Immature natural killer cell (primary cell): ENCODE results near the gene CASZ1. TPM values are rescaled to one million over a fixed set of nuclear protein-coding genes. Genes with fewer than 3 reads are reported as not detected.

Source experiments
- DNase-seq, 3 donors: peaks; one replicate each; pipeline ENCODE4 v3.0.0; 2022; ENCODE audit warnings: mixed read lengths in 1 of 3
- H3K27ac Mint-ChIP-seq, 6 donors: one replicate each; pipeline ENCODE4 v1.8.0; 2020; ENCODE audit warnings: mixed read lengths in 6 of 6, mild to moderate bottlenecking in 5 of 6, inconsistent platforms in 4 of 6, moderate library complexity in 3 of 6
- H3K27me3 Mint-ChIP-seq, 3 donors: one replicate each; pipeline ENCODE4 v1.8.0; 2020 to 2021; ENCODE audit warnings: low read depth in 3 of 3, mild to moderate bottlenecking in 3 of 3, mixed read lengths in 3 of 3, moderate library complexity in 3 of 3, inconsistent platforms in 1 of 3
- H3K36me3 Mint-ChIP-seq, 3 donors: one replicate each; pipeline ENCODE4 v1.8.0; 2020; ENCODE audit warnings: mixed read lengths in 3 of 3, inconsistent platforms in 2 of 3, mild to moderate bottlenecking in 2 of 3
- H3K4me1 Mint-ChIP-seq, 2 donors: one replicate each; pipeline ENCODE4 v1.8.0; 2020; ENCODE audit warnings: inconsistent platforms in 2 of 2, mild to moderate bottlenecking in 2 of 2, mixed read lengths in 2 of 2, moderate library complexity in 1 of 2
- H3K4me3 Mint-ChIP-seq, 5 donors: one replicate each; pipeline ENCODE4 v1.8.0; 2020; ENCODE audit warnings: mild to moderate bottlenecking in 5 of 5, mixed read lengths in 5 of 5, inconsistent platforms in 3 of 5, moderate library complexity in 3 of 5
- H3K9me3 Mint-ChIP-seq, 6 donors: one replicate each; pipeline ENCODE4 v1.8.0; 2020; ENCODE audit warnings: mild to moderate bottlenecking in 6 of 6, mixed read lengths in 6 of 6, inconsistent platforms in 4 of 6, moderate library complexity in 3 of 6
- polyA plus RNA-seq, 3 donors: library from polyadenylated mRNA; unstranded; fragments of 300-500 nt; fragmentation: Illumina TruSeq; gene quantifications; one replicate each; pipeline ENCODE4 v1.2.3, GENCODE V29; 2021

Gene CASZ1
- polyA plus RNA-seq, 3 donors from 2014 or later, result 1.0 to 6.5 (median 1.9) TPM

GRCh38 chr1:10607228-10607627 lies 189.2 kb downstream of the CASZ1 start:
- H3K9me3 Mint-ChIP-seq, result no peaks in the 10 kb centered on the region
- H3K27me3 Mint-ChIP-seq, result no peaks in the 10 kb centered on the region
- peak overlapping the region in 1 of 6 donors; percentile 32 for H3K27ac Mint-ChIP-seq
- no peak overlapping the region for H3K4me3 Mint-ChIP-seq
- H3K4me1 Mint-ChIP-seq, result no peaks in the 10 kb centered on the region
- H3K36me3 Mint-ChIP-seq, result peaks cover 0 to 1% (median 0%) of the 10 kb centered on the region in 3 donors
- DNase-seq, result no peak

- no peak overlapping the region for H3K4me3 Mint-ChIP-seq
- peaks cover 0 to 11% (median 0%) of the 10 kb centered on the region in 3 donors for H3K36me3 Mint-ChIP-seq
- no peak overlapping the region for H3K27ac Mint-ChIP-seq
- H3K27me3 Mint-ChIP-seq, result no peaks in the 10 kb centered on the region
- H3K9me3 Mint-ChIP-seq, result no peaks in the 10 kb centered on the region
- H3K4me1 Mint-ChIP-seq, result no peaks in the 10 kb centered on the region
- no peak for DNase-seq
Measured at GRCh38 chr1:10606064-10606463, 190.4 kb downstream of the CASZ1 start.

GRCh38 chr1:10604966-10605365 lies 191.5 kb downstream of the CASZ1 start:
- Mint-ChIP-seq H3K36me3 (peaks cover 0 to 11% (median 0%) of the 10 kb centered on the region in 3 donors), H3K4me1 (no peaks in the 10 kb centered on the region), H3K9me3 (no peaks in the 10 kb centered on the region), H3K27ac (no peak overlapping the region), H3K4me3 (no peak overlapping the region), H3K27me3 (no peaks in the 10 kb centered on the region)
- no peak for DNase-seq

- no peaks in the 10 kb centered on the region for H3K27me3 Mint-ChIP-seq
- peaks cover 0 to 18% (median 0%) of the 10 kb centered on the region in 3 donors for H3K36me3 Mint-ChIP-seq
- no peak for DNase-seq
- peak overlapping the region in 1 of 6 donors; percentile 39 for H3K27ac Mint-ChIP-seq
- no peaks in the 10 kb centered on the region for H3K4me1 Mint-ChIP-seq
- H3K9me3 Mint-ChIP-seq, result no peaks in the 10 kb centered on the region
- H3K4me3 Mint-ChIP-seq, result no peak overlapping the region
Measured at GRCh38 chr1:10602936-10603335, 193.5 kb downstream of the CASZ1 start.

GRCh38 chr1:10601342-10602070 lies 194.9 kb downstream of the CASZ1 start:
- Mint-ChIP-seq H3K4me1 (no peaks in the 10 kb centered on the region), H3K27me3 (no peaks in the 10 kb centered on the region), H3K27ac (no peak overlapping the region), H3K4me3 (no peak overlapping the region), H3K36me3 (peaks cover 0 to 18% (median 0%) of the 10 kb centered on the region in 3 donors), H3K9me3 (no peaks in the 10 kb centered on the region)
- no peak for DNase-seq

- peaks cover 0 to 18% (median 0%) of the 10 kb centered on the region in 3 donors for H3K36me3 Mint-ChIP-seq
Measured at GRCh38 chr1:10599194-10599861, 197.1 kb downstream of the CASZ1 start.

GRCh38 chr1:10598389-10598702 lies 198.1 kb downstream of the CASZ1 start:
- Mint-ChIP-seq H3K4me3 (no peak overlapping the region), H3K36me3 (peaks cover 0 to 18% (median 0%) of the 10 kb centered on the region in 3 donors), H3K27ac (no peak overlapping the region), H3K27me3 (no peaks in the 10 kb centered on the region), H3K4me1 (peaks cover 0 to 1% of the 10 kb centered on the region in 2 donors), H3K9me3 (no peaks in the 10 kb centered on the region)
- no peak for DNase-seq

More at GRCh38 chr1:10599194-10599861, 197.1 kb downstream of the CASZ1 start:
- no peak for DNase-seq
- Mint-ChIP-seq H3K4me3 (no peak overlapping the region), H3K9me3 (no peaks in the 10 kb centered on the region), H3K4me1 (peaks cover 0 to 1% of the 10 kb centered on the region in 2 donors), H3K27ac (no peak overlapping the region), H3K27me3 (no peaks in the 10 kb centered on the region)

- H3K4me1 Mint-ChIP-seq, result peaks cover 0 to 1% of the 10 kb centered on the region in 2 donors
- H3K27me3 Mint-ChIP-seq, result no peaks in the 10 kb centered on the region
- H3K36me3 Mint-ChIP-seq, result peaks cover 0 to 18% (median 0%) of the 10 kb centered on the region in 3 donors
- no peak overlapping the region for H3K27ac Mint-ChIP-seq
- no peak overlapping the region for H3K4me3 Mint-ChIP-seq
- H3K9me3 Mint-ChIP-seq, result no peaks in the 10 kb centered on the region
- no peak for DNase-seq
Measured at GRCh38 chr1:10597492-10598388, 198.7 kb downstream of the CASZ1 start.

- no peak overlapping the region for H3K4me3 Mint-ChIP-seq
- peaks cover 1 to 2% of the 10 kb centered on the region in 2 donors for H3K4me1 Mint-ChIP-seq
- H3K27ac Mint-ChIP-seq, result no peak overlapping the region
- no peaks in the 10 kb centered on the region for H3K9me3 Mint-ChIP-seq
- H3K27me3 Mint-ChIP-seq, result no peaks in the 10 kb centered on the region
- DNase-seq, result no peak
- H3K36me3 Mint-ChIP-seq, result peaks cover 0 to 12% (median 0%) of the 10 kb centered on the region in 3 donors
Measured at GRCh38 chr1:10596780-10597179, 199.7 kb downstream of the CASZ1 start.

GRCh38 chr1:10594595-10595223 lies 201.7 kb downstream of the CASZ1 start:
- H3K4me3 Mint-ChIP-seq, result no peak overlapping the region
- peaks cover 10 to 11% of the 10 kb centered on the region in 2 donors for H3K4me1 Mint-ChIP-seq
- H3K36me3 Mint-ChIP-seq, result peaks cover 0 to 6% (median 0%) of the 10 kb centered on the region in 3 donors
- no peak for DNase-seq
- no peak overlapping the region for H3K27ac Mint-ChIP-seq
- H3K9me3 Mint-ChIP-seq, result no peaks in the 10 kb centered on the region
- H3K27me3 Mint-ChIP-seq, result no peaks in the 10 kb centered on the region

GRCh38 chr1:10593750-10594149 lies 202.7 kb downstream of the CASZ1 start:
- Mint-ChIP-seq H3K4me1 (peaks cover 10 to 11% of the 10 kb centered on the region in 2 donors), H3K27me3 (no peaks in the 10 kb centered on the region), H3K27ac (no peak overlapping the region), H3K4me3 (no peak overlapping the region), H3K9me3 (no peaks in the 10 kb centered on the region), H3K36me3 (no peaks in the 10 kb centered on the region)
- DNase-seq, result no peak

GRCh38 chr1:10592373-10592772 lies 204.1 kb downstream of the CASZ1 start:
- H3K27me3 Mint-ChIP-seq, result no peaks in the 10 kb centered on the region
- H3K4me1 Mint-ChIP-seq, result peaks cover 10 to 11% of the 10 kb centered on the region in 2 donors
- no peak for DNase-seq
- peak overlapping the region in 1 of 6 donors; percentile 40 for H3K27ac Mint-ChIP-seq
- no peaks in the 10 kb centered on the region for H3K36me3 Mint-ChIP-seq
- H3K9me3 Mint-ChIP-seq, result no peaks in the 10 kb centered on the region
- no peak overlapping the region for H3K4me3 Mint-ChIP-seq

- Mint-ChIP-seq H3K27me3 (no peaks in the 10 kb centered on the region), H3K4me1 (peaks cover 10 to 11% of the 10 kb centered on the region in 2 donors), H3K36me3 (no peaks in the 10 kb centered on the region), H3K4me3 (peak overlapping the region in 1 of 5 donors; percentile 44), H3K27ac (peak overlapping the region in 3 of 6 donors; percentile 34 to 69 (median 63)), H3K9me3 (no peaks in the 10 kb centered on the region)
- DNase-seq, result peak in 2 of 3 donors; percentile 2 to 16
Measured at GRCh38 chr1:10591010-10591409, 205.4 kb downstream of the CASZ1 start.
